H9 (cell line): ENCODE results near the gene DEPDC5. TPM values are rescaled to one million over a fixed set of nuclear protein-coding genes. Genes with fewer than 3 reads are reported as not detected.

Experiments used
- DNase-seq: peaks from one replicate; pipeline ENCODE4 v3.0.0-alpha.2; 2017
- H2AFZ ChIP-seq: one replicate; pipeline ENCODE4 v1.6.1; 2013; ENCODE audit warnings: mild to moderate bottlenecking, low read length, control low read depth, moderate library complexity
- H2AK5ac ChIP-seq: 2 replicates; pipeline ENCODE4 v1.6.1; 2013; ENCODE audit warnings: low read length, control low read depth, mixed read lengths; ENCODE audit not compliant: insufficient read length
- H2BK120ac ChIP-seq: one replicate; pipeline ENCODE4 v1.6.1; 2013; ENCODE audit warnings: low read depth, mild to moderate bottlenecking, low read length, control low read depth, inconsistent platforms; ENCODE audit not compliant: poor library complexity, severe bottlenecking
- H2BK12ac ChIP-seq: 2 replicates; pipeline ENCODE4 v1.6.1; 2013; ENCODE audit warnings: low read length, control low read depth, mixed read lengths, low read depth; ENCODE audit not compliant: insufficient read length
- H2BK15ac ChIP-seq: 2 replicates; pipeline ENCODE4 v1.6.1; 2013; ENCODE audit warnings: low read depth, low read length, control low read depth
- H2BK20ac ChIP-seq: one replicate; pipeline ENCODE4 v1.6.1; 2013; ENCODE audit warnings: low read depth, mild to moderate bottlenecking, low read length, control low read depth, inconsistent platforms; ENCODE audit not compliant: poor library complexity, severe bottlenecking
- H2BK5ac ChIP-seq: 2 replicates; pipeline ENCODE4 v1.6.1; 2013; ENCODE audit warnings: low read length, control low read depth, mixed read lengths; ENCODE audit not compliant: insufficient read length
- H3K14ac ChIP-seq: 2 replicates; pipeline ENCODE4 v1.6.1; 2013; ENCODE audit warnings: low read length, control low read depth; ENCODE audit not compliant: insufficient read depth
- H3K18ac ChIP-seq: 2 replicates; pipeline ENCODE4 v1.6.1; 2013; ENCODE audit warnings: low read depth, mild to moderate bottlenecking, mixed read lengths, low read length, control low read depth; ENCODE audit not compliant: insufficient read length
- H3K23ac ChIP-seq: 2 replicates; pipeline ENCODE4 v1.6.1; 2013; ENCODE audit warnings: low read length, control low read depth, mixed read lengths, low read depth; ENCODE audit not compliant: insufficient read length
- H3K23me2 ChIP-seq: 2 replicates; pipeline ENCODE4 v1.6.1; 2013; ENCODE audit warnings: low read depth, mild to moderate bottlenecking, mixed read lengths, low read length, control low read depth; ENCODE audit not compliant: insufficient read length, poor library complexity, severe bottlenecking
- H3K27ac ChIP-seq: 2 replicates; pipeline ENCODE4 v1.5.1; 2013; ENCODE audit warnings: low read length, control low read depth, mixed read lengths, low read depth; ENCODE audit not compliant: insufficient read length
- H3K27me3 ChIP-seq: 2 replicates; pipeline ENCODE4 v1.6.1; 2013; ENCODE audit warnings: low read length, control low read depth, inconsistent platforms; ENCODE audit not compliant: insufficient read depth
- H3K4ac ChIP-seq: 2 replicates; pipeline ENCODE4 v1.6.1; 2013; ENCODE audit warnings: low read depth, mild to moderate bottlenecking, control low read depth, inconsistent platforms, low read length, moderate library complexity
- H3K4me1 ChIP-seq: 2 replicates; pipeline ENCODE4 v1.6.1; 2013; ENCODE audit warnings: low read length, control low read depth, inconsistent platforms; ENCODE audit not compliant: insufficient read depth
- H3K4me2 ChIP-seq: 2 replicates; pipeline ENCODE4 v1.6.1; 2013; ENCODE audit warnings: low read length, control low read depth, mixed read lengths; ENCODE audit not compliant: insufficient read length, insufficient read depth
- H3K56ac ChIP-seq: 2 replicates; pipeline ENCODE4 v1.6.1; 2013; ENCODE audit warnings: low read depth, mild to moderate bottlenecking, mixed read lengths, low read length, control low read depth; ENCODE audit not compliant: insufficient read length
- H3K79me1 ChIP-seq: 2 replicates; pipeline ENCODE4 v1.6.1; 2013; ENCODE audit warnings: low read depth, mild to moderate bottlenecking, moderate library complexity, low read length, control low read depth, inconsistent platforms; ENCODE audit not compliant: insufficient read depth, poor library complexity, severe bottlenecking
- H3K79me2 ChIP-seq: 2 replicates; pipeline ENCODE4 v1.6.1; 2013; ENCODE audit warnings: low read length, control low read depth, inconsistent platforms; ENCODE audit not compliant: insufficient read depth
- H3K9ac ChIP-seq: 2 replicates; pipeline ENCODE4 v1.6.1; 2013; ENCODE audit warnings: low read length, control low read depth, mixed read lengths; ENCODE audit not compliant: insufficient read length; ENCODE audit errors: extremely low read depth
- H3K9me3 ChIP-seq: one replicate; pipeline ENCODE4 v1.6.1; 2013; ENCODE audit warnings: low read depth, low read length, inconsistent platforms; ENCODE audit not compliant: control insufficient read depth
- H3T11ph ChIP-seq: one replicate; pipeline ENCODE4 v1.6.1; 2013; ENCODE audit warnings: mild to moderate bottlenecking, low read length, control low read depth, inconsistent platforms
- H4K20me1 ChIP-seq: one replicate; pipeline ENCODE4 v1.6.1; 2013; ENCODE audit not compliant: control insufficient read depth, insufficient read length, insufficient read depth
- H4K5ac ChIP-seq: 2 replicates; pipeline ENCODE4 v1.6.1; 2013; ENCODE audit warnings: low read depth, mild to moderate bottlenecking, mixed read lengths, low read length, control low read depth; ENCODE audit not compliant: insufficient read length
- H4K8ac ChIP-seq: replicated peaks from 2 replicates; pipeline ENCODE4 v1.6.1; 2013; ENCODE audit warnings: low read length, control low read depth, mixed read lengths, low read depth; ENCODE audit not compliant: insufficient read length
- H4K91ac ChIP-seq: 2 replicates; pipeline ENCODE4 v1.6.1; 2013; ENCODE audit warnings: low read depth, mild to moderate bottlenecking, moderate library complexity, mixed read lengths, low read length, control low read depth; ENCODE audit not compliant: insufficient read length
- H3K27ac Mint-ChIP-seq, 3 experiments: 2 replicates in 2 of 3; 3 replicates in 1 of 3; pipeline ENCODE4 v1.8.0; 2020 to 2021; ENCODE audit warnings: mixed read lengths in 3 of 3, mild to moderate bottlenecking in 1 of 3, moderate library complexity in 1 of 3
- H3K27me3 Mint-ChIP-seq: 2 replicates; pipeline ENCODE4 v1.8.0; 2021; ENCODE audit warnings: low read depth, mild to moderate bottlenecking, moderate library complexity, mixed read lengths
- H3K36me3 Mint-ChIP-seq, 3 experiments: 2 replicates in 2 of 3; 3 replicates in 1 of 3; pipeline ENCODE4 v1.8.0; 2020 to 2021; ENCODE audit warnings: low read depth in 3 of 3, mixed read lengths in 3 of 3; ENCODE audit not compliant: insufficient read depth in 1 of 3
- H3K4me1 Mint-ChIP-seq, 2 experiments: 2 replicates each; pipeline ENCODE4 v1.8.0; 2020; ENCODE audit warnings: mixed read lengths in 2 of 2
- H3K4me3 Mint-ChIP-seq, 2 experiments: 2 replicates in 1 of 2; 3 replicates in 1 of 2; pipeline ENCODE4 v1.8.0; 2020 to 2021; ENCODE audit warnings: mild to moderate bottlenecking in 2 of 2, mixed read lengths in 2 of 2, moderate library complexity in 1 of 2
- H3K9me3 Mint-ChIP-seq, 2 experiments: 2 replicates in 1 of 2; 3 replicates in 1 of 2; pipeline ENCODE4 v1.8.0; 2020; ENCODE audit warnings: mild to moderate bottlenecking in 2 of 2, mixed read lengths in 2 of 2, moderate library complexity in 1 of 2
- WGBS: extraction: QIAGEN DNeasy Blood & Tissue Kit; methylation state at CpG from one replicate; pipeline ENCODE4 v1.1.7; 2013; ENCODE audit warnings: missing lambda C conversion rate, low lambda C conversion rate, mixed read lengths; ENCODE audit not compliant: insufficient read length; ENCODE audit errors: extremely low coverage; 5-methylcytosine and 5-hydroxymethylcytosine counted together
- total RNA-seq: library from RNA; stranded (reverse); gene quantifications from 2 replicates; pipeline ENCODE4 v1.2.1, GENCODE V29; 2021
- TF ChIP-seq, protein P1 (sequence below): fragments of 200-600 bp; sonication (generic); conservative IDR thresholded peaks from 3 replicates; pipeline ENCODE4 v1.8.0; 2021; ENCODE audit warnings: antibody characterized with exemption, mild to moderate bottlenecking

Gene DEPDC5
- total RNA-seq, 1 experiment from 2014 or later, result 29.2 TPM

DNA sequence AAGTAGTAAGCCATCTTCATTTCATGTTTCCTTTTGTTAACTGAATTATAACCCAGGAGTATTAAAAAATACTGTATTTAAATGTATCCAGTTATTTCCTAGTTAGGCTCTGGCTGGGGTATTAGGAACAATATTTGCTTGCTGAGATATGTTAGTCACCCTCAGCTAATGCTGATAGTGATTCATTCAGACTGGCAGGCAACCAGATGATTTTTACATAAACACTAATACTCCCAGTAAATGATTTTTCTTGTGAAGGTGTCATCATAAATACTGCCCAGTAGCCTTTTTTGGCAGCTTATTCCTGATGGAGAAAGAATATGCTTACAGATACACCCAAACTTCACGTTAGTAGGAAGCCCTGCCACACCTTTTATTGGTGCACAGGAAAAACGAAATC lies 198.7 kb downstream of the DEPDC5 start:
- no peak overlapping the region for H2AK5ac ChIP-seq
- H3K23me2 ChIP-seq, result no peaks in the 10 kb centered on the region
- no peak overlapping the region for H4K8ac ChIP-seq
- H2BK20ac ChIP-seq, result no peak overlapping the region
- Mint-ChIP-seq H3K9me3 (no peaks in the 10 kb centered on the region), H3K27me3 (no peaks in the 10 kb centered on the region), H3K4me3 (no peak overlapping the region), H3K27ac (no peak overlapping the region; a peak in 1 of 7 replicates), H3K36me3 (peaks cover 39 to 62% (median 54%) of the 10 kb centered on the region in 3 experiments; a peak in 6 of 7 replicates), H3K4me1 (peaks cover 37% of the 10 kb centered on the region in 2 experiments)
- no peak overlapping the region for H3K4me2 ChIP-seq
- no peak overlapping the region for H3K14ac ChIP-seq
- no peak overlapping the region for H3K27ac ChIP-seq
- WGBS, result no CpG with 5 or more reads among the region's 2 CpGs
- no peak overlapping the region for H4K91ac ChIP-seq
- H4K20me1 ChIP-seq, result no peaks in the 10 kb centered on the region
- no peak overlapping the region for H3T11ph ChIP-seq
- H3K79me2 ChIP-seq, result peaks cover 47% of the 10 kb centered on the region; the same call in 1 of the 2 replicates
- no peak overlapping the region for H3K23ac ChIP-seq
- H2BK120ac ChIP-seq, result no peak overlapping the region
- H3K9ac ChIP-seq, result no peak overlapping the region
- H3K4me1 ChIP-seq, result no peaks in the 10 kb centered on the region; the same call in none of the 2 replicates
- H3K18ac ChIP-seq, result no peak overlapping the region
- H3K4ac ChIP-seq, result no peak overlapping the region
- TF ChIP-seq, protein P1, sequence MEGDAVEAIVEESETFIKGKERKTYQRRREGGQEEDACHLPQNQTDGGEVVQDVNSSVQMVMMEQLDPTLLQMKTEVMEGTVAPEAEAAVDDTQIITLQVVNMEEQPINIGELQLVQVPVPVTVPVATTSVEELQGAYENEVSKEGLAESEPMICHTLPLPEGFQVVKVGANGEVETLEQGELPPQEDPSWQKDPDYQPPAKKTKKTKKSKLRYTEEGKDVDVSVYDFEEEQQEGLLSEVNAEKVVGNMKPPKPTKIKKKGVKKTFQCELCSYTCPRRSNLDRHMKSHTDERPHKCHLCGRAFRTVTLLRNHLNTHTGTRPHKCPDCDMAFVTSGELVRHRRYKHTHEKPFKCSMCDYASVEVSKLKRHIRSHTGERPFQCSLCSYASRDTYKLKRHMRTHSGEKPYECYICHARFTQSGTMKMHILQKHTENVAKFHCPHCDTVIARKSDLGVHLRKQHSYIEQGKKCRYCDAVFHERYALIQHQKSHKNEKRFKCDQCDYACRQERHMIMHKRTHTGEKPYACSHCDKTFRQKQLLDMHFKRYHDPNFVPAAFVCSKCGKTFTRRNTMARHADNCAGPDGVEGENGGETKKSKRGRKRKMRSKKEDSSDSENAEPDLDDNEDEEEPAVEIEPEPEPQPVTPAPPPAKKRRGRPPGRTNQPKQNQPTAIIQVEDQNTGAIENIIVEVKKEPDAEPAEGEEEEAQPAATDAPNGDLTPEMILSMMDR, result no peak
- no peak overlapping the region for H3K56ac ChIP-seq
- no peaks in the 10 kb centered on the region for H3K27me3 ChIP-seq
- no peak for DNase-seq
- H2AFZ ChIP-seq, result no peak overlapping the region
- no peak overlapping the region for H2BK5ac ChIP-seq
- H2BK12ac ChIP-seq, result no peak overlapping the region
- H2BK15ac ChIP-seq, result no peak overlapping the region
- no peak overlapping the region for H4K5ac ChIP-seq
- no peaks in the 10 kb centered on the region for H3K9me3 ChIP-seq
- H3K79me1 ChIP-seq, result peaks cover 21% of the 10 kb centered on the region
